HG03575 (cell line): ENCODE measurements around the gene GLCCI1.

Experiments
- ATAC-seq: cut with Tn5 transposase; IDR thresholded peaks from one replicate; pipeline ENCODE4 v1.9.1; 2021; ENCODE audit not compliant: unreplicated experiment, insufficient number of reproducible peaks, low FRiP score; ENCODE audit errors: extremely low read depth

Gene GLCCI1

DNA sequence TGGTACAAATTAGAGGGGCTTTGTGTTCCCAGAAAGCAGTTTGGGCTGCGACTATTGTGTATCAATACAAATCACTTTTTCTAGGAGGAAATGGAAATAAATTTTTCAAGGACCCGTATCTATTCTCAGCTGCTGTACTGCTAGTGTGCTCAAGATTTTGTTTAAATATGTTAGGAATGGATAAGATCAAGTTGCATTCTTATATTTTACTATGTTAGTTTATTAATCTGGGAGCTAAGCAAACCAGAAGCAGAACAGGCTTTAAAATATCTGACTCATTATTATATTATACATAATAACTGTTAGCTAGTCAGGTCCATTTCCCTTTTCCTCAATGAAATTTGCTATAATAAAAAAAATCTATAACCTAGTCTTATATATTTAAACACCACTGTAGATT lies 11.1 kb upstream of the GLCCI1 start:
- no peak for ATAC-seq

DNA sequence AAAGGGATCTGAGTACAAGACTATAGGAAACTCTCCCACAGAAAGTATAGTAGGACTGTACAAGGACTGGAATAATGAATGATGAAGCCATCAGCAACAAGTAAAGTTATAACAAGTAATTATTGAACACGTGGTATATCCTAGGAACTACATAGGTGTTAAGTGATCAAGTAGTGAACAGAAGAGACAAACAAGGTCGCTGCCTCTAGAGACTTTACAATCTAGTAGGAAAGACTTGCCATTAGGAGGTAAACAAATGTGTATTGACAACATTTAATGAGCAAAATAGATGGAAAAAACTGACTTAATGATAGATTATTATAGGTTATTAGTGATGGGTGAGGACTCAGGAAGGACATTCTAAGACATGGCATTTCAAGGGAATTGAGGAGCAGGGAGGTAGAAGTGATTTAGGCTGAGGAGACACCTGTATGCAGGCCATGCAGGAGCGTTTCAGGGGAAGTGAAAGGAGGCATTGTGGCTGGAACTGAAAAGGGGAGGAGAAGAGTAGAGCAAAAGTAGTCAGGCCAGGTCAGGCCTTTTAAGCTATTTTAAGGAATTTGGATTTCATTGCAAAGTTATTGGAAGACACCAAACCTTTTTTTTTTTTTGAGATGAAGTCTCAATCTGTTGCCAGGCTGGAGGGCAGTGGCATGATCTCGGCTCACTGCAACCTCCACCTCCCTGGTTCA lies 8.5 kb upstream of the GLCCI1 start:
- peak; percentile 68 for ATAC-seq

GRCh38 chr7:7962851-7963250 lies 5.7 kb upstream of the GLCCI1 start:
- ATAC-seq = no peak

- no peak for ATAC-seq
Observed at GRCh38 chr7:7964250-7964649, 4.3 kb upstream of the GLCCI1 start.

- ATAC-seq = no peak
Observed at GRCh38 chr7:7964691-7965090, 3.9 kb upstream of the GLCCI1 start.

- no peak for ATAC-seq
Observed at GRCh38 chr7:7965301-7965700, 3.3 kb upstream of the GLCCI1 start.

GRCh38 chr7:7966141-7966734 lies 2.4 kb upstream of the GLCCI1 start:
- ATAC-seq = no peak

- ATAC-seq = no peak
Observed at GRCh38 chr7:7967886-7968543, 581 bp upstream of the GLCCI1 start.

DNA sequence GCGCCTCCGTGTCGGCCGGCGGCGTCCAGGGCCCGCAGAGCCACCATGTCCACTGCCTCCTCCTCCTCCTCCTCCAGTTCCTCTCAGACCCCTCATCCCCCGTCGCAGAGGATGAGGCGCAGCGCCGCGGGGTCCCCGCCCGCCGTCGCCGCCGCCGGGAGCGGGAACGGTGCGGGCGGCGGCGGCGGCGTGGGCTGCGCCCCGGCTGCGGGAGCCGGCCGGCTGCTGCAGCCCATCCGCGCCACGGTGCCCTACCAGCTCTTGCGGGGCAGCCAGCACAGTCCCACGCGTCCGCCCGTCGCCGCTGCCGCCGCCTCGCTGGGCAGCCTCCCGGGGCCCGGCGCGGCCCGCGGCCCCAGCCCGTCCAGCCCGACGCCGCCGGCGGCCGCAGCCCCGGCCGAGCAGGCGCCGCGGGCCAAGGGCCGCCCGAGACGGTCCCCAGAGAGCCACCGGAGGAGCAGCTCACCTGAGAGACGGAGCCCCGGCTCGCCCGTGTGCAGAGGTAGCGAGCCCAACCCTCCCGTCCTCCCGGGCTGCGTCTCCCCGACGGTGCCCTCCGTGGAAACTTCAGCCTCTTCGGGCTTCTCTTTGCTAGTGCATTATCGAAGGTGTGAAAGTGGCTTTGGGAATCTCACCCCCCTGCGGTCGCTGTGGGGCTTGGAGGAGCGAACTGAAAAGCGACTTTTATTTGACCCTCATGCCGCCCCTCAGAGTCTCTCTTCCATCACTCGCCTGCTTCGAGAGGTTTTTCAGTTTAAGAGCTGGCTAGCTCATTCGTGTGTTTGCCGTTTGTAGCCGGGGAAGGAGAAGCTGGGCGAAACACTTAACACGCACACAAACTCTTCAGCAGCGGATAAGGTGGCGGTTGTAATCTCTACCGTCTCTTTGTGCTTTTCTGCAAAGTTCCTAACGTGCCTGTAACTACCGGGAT lies 975 bp downstream of the GLCCI1 start:
- ATAC-seq = no peak

- no peak for ATAC-seq
Observed at GRCh38 chr7:7970237-7970530, 1.6 kb downstream of the GLCCI1 start.

DNA sequence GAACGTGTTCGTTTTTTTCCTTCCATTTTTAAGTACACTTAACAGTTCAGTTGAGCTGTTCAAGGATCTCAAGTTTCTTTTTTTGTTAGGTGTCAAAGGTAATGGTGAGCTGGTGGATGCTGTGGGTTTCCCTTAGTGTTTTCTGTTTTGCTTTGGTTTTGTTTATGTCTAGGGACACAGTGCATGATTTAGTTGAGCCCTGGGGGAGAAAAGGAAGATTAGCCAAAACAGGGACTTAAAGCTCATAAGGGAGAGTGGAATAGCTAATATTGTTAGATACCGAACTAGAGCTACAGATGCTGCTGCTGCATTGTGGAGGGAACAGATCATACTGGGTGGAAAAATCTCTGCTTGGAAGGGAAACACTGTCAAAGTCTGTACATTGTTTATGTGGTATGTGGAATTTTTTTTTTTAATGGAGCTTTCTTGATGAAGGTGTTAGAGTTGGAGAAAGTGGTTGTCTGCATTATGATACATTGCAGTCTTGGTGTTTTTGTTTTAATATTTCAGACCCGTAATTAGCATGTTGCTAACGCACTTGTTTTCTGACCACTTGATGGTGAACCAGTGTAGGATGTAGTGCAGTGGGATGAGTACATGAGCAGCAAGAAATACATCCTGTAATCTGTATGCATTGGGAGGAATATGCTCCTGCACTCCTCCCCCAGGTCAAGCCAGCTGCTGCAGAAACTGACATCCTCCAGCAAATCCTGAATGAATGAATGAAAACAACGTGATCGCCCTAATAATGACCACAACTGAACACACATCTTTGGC lies 2.1 kb downstream of the GLCCI1 start:
- no peak for ATAC-seq

- no peak for ATAC-seq
Observed at GRCh38 chr7:7971308-7972040, 2.9 kb downstream of the GLCCI1 start.

DNA sequence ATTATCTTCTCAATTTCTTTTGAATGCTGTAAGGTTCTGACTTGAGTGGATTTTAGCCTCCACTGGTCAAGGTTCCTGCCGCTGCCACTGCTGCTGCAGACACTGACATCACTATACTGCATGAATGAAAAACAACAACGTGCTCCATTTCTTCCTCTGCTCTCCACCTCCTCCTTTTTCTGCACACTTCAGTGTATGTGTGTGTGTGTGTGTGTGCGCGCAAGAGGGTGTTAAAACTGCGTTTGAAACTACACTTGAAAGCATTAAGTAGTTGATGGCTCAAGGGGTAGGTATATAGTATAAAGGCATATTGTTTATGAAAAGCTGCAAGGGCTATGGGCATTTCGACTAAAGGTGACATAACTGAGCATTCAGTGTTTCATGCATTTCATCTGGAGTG lies 3.5 kb downstream of the GLCCI1 start:
- ATAC-seq = no peak

- no peak for ATAC-seq
Observed at GRCh38 chr7:7972922-7973594, 4.5 kb downstream of the GLCCI1 start.

DNA sequence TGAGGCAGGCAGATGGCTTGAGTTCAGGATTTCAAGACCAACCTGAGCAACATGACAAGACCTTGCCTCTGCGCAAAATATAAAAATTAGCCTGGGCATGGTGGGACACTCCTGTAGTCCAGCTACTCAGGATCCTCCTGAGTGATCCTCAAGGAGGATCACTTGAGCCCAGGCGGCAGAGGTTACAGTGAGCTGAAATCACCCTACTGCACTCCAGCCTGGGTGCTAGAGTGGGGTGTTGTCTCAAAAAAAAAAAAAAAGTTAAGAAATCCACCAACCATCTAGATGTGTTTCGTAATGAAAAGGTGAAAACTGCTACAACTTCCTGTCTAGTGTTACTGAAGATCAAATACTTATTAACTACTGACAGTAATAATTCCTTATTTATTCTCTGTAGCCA lies 8.1 kb downstream of the GLCCI1 start:
- ATAC-seq = no peak

DNA sequence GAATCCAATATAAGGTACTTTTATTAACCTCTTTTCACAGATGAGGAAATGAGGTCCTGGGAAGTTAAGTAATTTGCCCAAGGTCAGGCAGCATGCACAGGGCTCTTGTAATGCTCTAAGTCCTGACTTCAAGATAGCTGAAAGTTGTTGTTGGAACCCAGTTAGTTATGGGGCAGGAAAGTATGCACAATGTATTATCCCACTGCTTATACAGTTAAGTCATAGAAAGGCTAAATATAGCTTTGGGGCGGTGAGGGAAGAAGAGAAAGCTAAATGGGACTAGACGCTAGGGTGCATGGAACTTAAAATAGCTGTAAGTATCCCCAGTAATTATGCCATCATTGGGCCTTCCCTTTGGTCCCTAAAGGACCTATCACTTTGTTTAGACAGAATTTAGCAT lies 9.2 kb downstream of the GLCCI1 start:
- no peak for ATAC-seq

DNA sequence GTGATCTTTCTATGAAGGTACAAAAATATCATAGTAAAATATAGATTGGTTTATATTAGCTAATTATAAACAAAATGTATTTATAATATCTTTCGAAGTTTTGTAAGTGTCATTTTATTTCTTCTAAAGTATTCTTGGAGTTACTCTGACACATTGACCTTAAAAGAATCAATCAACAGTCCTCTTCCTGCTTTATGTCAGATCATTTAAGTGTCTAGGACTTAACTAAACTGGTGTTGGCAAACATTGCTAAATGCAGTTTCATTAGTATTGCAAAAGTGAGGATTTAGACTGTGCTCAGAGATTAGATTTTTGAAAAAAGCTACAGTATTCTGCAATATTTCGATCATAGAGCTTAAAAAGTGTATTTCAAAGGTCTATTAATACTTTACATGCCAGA lies 10.3 kb downstream of the GLCCI1 start:
- no peak for ATAC-seq

DNA sequence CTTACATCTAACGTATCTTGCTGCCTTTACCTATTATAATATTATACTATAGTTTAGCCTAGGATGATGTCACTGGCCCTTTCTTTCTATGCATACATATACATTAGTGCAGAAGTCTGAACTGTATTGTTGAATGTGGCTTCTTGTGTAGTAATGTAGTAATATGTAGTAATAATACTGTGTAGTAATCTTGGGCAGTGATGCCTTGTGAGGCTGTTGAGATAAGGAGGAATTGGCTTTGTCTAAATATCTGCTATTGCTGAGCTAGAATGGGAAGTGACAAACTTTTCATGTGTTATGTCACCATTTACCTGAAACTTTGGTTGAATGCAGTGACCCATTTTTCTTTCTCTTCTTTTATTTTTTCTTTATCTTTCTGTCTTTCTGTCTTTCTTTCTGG lies 11.0 kb downstream of the GLCCI1 start:
- no peak for ATAC-seq
